CD4-positive, alpha-beta memory T cell (primary cell): ENCODE measurements around the gene ALPI. TPM values are rescaled to one million over a fixed set of nuclear protein-coding genes. Genes with fewer than 3 reads are reported as not detected.

Experiments
- CTCF ChIA-PET: fragments of 350-600 bp; sonication (Branson Sonifier 250); formaldehyde crosslinking; loops from one replicate; lab custom pipeline; 2021; ENCODE audit warnings: inconsistent platforms; ENCODE audit not compliant: partially characterized antibody; lab: Charles Lee
- POLR2A ChIA-PET: fragments of 350-600 bp; sonication (Branson Sonifier 250); formaldehyde crosslinking; loops from one replicate; lab custom pipeline; 2021; ENCODE audit not compliant: partially characterized antibody; lab: Charles Lee
- DNase-seq, 5 donors: peaks; one replicate each; pipeline versions ENCODE4 v3.0.0 to v3.0.0-alpha.2; 2020 to 2022; ENCODE audit warnings: mixed read lengths in 1 of 5
- H3K27ac ChIP-seq: one replicate; pipeline ENCODE4 v1.7.0; 2013; ENCODE audit warnings: low read depth, low read length
- H3K27me3 ChIP-seq: 2 replicates; pipeline ENCODE4 v1.7.0; 2013; ENCODE audit warnings: mild to moderate bottlenecking, low read length, moderate library complexity; ENCODE audit not compliant: insufficient read depth
- H3K36me3 ChIP-seq: 2 replicates; pipeline ENCODE4 v1.7.0; 2013; ENCODE audit warnings: mild to moderate bottlenecking, low read length, moderate library complexity; ENCODE audit not compliant: insufficient read depth
- H3K4me1 ChIP-seq: 2 replicates; pipeline ENCODE4 v1.7.0; 2013; ENCODE audit warnings: mild to moderate bottlenecking, low read length, moderate library complexity; ENCODE audit not compliant: insufficient read depth
- H3K4me3 ChIP-seq, 2 donors: one replicate each; pipeline ENCODE4 v1.7.0; 2013; ENCODE audit warnings: low read length in 2 of 2, mild to moderate bottlenecking in 1 of 2
- H3K9me3 ChIP-seq, 2 donors: one replicate each; pipeline ENCODE4 v1.7.0; 2013; ENCODE audit warnings: low read length in 2 of 2, control low read depth in 1 of 2; ENCODE audit not compliant: control insufficient read depth in 1 of 2
- H3K27ac Mint-ChIP-seq, 7 donors: one replicate each; pipeline ENCODE4 v1.8.0; 2020 to 2021; ENCODE audit warnings: mixed read lengths in 7 of 7, mild to moderate bottlenecking in 6 of 7, inconsistent platforms in 3 of 7, moderate library complexity in 3 of 7
- H3K27me3 Mint-ChIP-seq, 2 donors: one replicate each; pipeline ENCODE4 v1.8.0; 2020 to 2021; ENCODE audit warnings: mixed read lengths in 2 of 2
- H3K36me3 Mint-ChIP-seq, 2 donors: one replicate each; pipeline ENCODE4 v1.8.0; 2020 to 2021; ENCODE audit warnings: mixed read lengths in 2 of 2, inconsistent platforms in 1 of 2, mild to moderate bottlenecking in 1 of 2
- H3K4me1 Mint-ChIP-seq, 4 donors: one replicate each; pipeline ENCODE4 v1.8.0; 2020 to 2021; ENCODE audit warnings: mixed read lengths in 4 of 4, mild to moderate bottlenecking in 1 of 4
- H3K4me3 Mint-ChIP-seq, 8 donors: one replicate each; pipeline ENCODE4 v1.8.0; 2020 to 2021; ENCODE audit warnings: mixed read lengths in 8 of 8, mild to moderate bottlenecking in 7 of 8, moderate library complexity in 6 of 8, inconsistent platforms in 3 of 8
- H3K9me3 Mint-ChIP-seq, 8 donors: one replicate each; pipeline ENCODE4 v1.8.0; 2020 to 2021; ENCODE audit warnings: mixed read lengths in 8 of 8, mild to moderate bottlenecking in 5 of 8, inconsistent platforms in 3 of 8, moderate library complexity in 1 of 8
- intact Hi-C: fragments of 100-400 bp; cut with micrococcal nuclease; formaldehyde crosslinking; loops from one replicate; pipeline ENCODE4 v1.15.1; 2023
- polyA plus RNA-seq, 2 donors: library from polyadenylated mRNA; unstranded; fragments of 300-500 nt; fragmentation: Illumina TruSeq; gene quantifications; one replicate each; pipeline ENCODE4 v1.2.3, GENCODE V29; 2021
- total RNA-seq, 2 experiments: library from RNA; stranded (reverse); gene quantifications; one replicate each; pipeline ENCODE4 v1.2.3, GENCODE V29; 2021

The ALPI gene
- total and polyA plus RNA-seq, 4 experiments from 2014 or later, result not detected

DNA sequence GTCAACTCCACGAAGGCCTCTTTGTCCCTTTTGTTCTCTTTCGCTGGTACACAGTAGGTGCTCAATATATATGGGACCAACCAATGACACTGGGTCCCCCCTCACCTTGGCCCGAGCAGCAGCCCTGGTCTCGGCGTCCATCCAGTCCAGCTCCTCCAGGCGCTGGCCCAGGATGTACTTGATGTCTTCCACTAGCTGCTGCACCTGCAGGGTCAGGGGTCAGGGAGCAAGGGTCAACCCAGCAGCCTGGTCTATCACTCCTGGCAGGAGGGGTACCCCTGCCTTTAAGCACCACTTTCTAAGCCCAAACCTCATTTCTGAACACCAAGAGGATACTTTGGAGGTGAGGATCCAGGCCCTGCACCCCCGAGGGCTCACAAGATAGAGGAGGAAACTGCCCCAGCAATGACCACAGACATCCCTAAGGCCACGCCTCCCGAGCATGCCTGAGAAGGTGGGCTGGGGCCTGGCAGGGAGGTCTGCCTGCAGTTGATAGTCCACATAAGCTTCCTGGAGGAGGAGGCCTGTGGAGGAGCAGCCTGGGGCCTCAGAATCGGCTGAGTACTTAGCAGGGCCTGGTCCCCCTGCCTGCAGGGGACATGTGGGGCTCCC is 27.5 kb downstream of the ALPI start:
- H3K27me3 Mint-ChIP-seq, result peaks cover 11 to 22% of the 10 kb centered on the region in 2 donors
- H3K27ac ChIP-seq, result no peak overlapping the region
- H3K36me3 ChIP-seq, result no peaks in the 10 kb centered on the region
- H3K27me3 ChIP-seq, result no peaks in the 10 kb centered on the region
- H3K4me3 Mint-ChIP-seq, result no peak overlapping the region
- no peaks in the 10 kb centered on the region for H3K9me3 Mint-ChIP-seq
- H3K4me1 ChIP-seq, result no peaks in the 10 kb centered on the region
- H3K36me3 Mint-ChIP-seq, result no peaks in the 10 kb centered on the region
- POLR2A ChIA-PET, result no interaction called here
- H3K4me3 ChIP-seq, result no peak overlapping the region
- intact Hi-C loops, result no loop called here
- no peak for DNase-seq
- no peak overlapping the region for H3K27ac Mint-ChIP-seq
- CTCF ChIA-PET, result no interaction called here
- H3K9me3 ChIP-seq, result no peaks in the 10 kb centered on the region
- H3K4me1 Mint-ChIP-seq, result peaks cover 0 to 20% (median 4%) of the 10 kb centered on the region in 4 donors

GRCh38 chr2:232483923-232484627 is 28.1 kb downstream of the ALPI start:
- H3K27me3 Mint-ChIP-seq, result peaks cover 16 to 27% of the 10 kb centered on the region in 2 donors
- DNase-seq, result no peak
- H3K27ac Mint-ChIP-seq, result no peak overlapping the region
- H3K4me1 Mint-ChIP-seq, result peaks cover 2 to 25% (median 6%) of the 10 kb centered on the region in 4 donors
- no peak overlapping the region for H3K4me3 Mint-ChIP-seq
- Histone ChIP-seq H3K4me1 (no peaks in the 10 kb centered on the region), H3K27me3 (no peaks in the 10 kb centered on the region), H3K27ac (no peak overlapping the region), H3K36me3 (no peaks in the 10 kb centered on the region), H3K9me3 (no peaks in the 10 kb centered on the region), H3K4me3 (no peak overlapping the region)
- no peaks in the 10 kb centered on the region for H3K9me3 Mint-ChIP-seq
- ChIA-PET CTCF (no interaction called here), POLR2A (no interaction called here)
- no peaks in the 10 kb centered on the region for H3K36me3 Mint-ChIP-seq
- intact Hi-C loops, result no loop called here

GRCh38 chr2:232484628-232485347 is 28.8 kb downstream of the ALPI start:
- H3K4me1 ChIP-seq, result no peaks in the 10 kb centered on the region
- H3K27ac Mint-ChIP-seq, result no peak overlapping the region
- intact Hi-C loops, result no loop called here
- no peak overlapping the region for H3K4me3 ChIP-seq
- DNase-seq, result no peak
- no peak overlapping the region for H3K27ac ChIP-seq
- no peaks in the 10 kb centered on the region for H3K9me3 Mint-ChIP-seq
- H3K36me3 Mint-ChIP-seq, result no peaks in the 10 kb centered on the region
- H3K27me3 Mint-ChIP-seq, result peaks cover 21 to 33% of the 10 kb centered on the region in 2 donors
- peak overlapping the region in 3 of 8 donors; percentile 24 to 61 (median 60) for H3K4me3 Mint-ChIP-seq
- H3K9me3 ChIP-seq, result no peaks in the 10 kb centered on the region
- ChIA-PET POLR2A (no interaction called here), CTCF (no interaction called here)
- H3K36me3 ChIP-seq, result no peaks in the 10 kb centered on the region
- H3K27me3 ChIP-seq, result no peaks in the 10 kb centered on the region
- H3K4me1 Mint-ChIP-seq, result peaks cover 2 to 25% (median 8%) of the 10 kb centered on the region in 4 donors

DNA sequence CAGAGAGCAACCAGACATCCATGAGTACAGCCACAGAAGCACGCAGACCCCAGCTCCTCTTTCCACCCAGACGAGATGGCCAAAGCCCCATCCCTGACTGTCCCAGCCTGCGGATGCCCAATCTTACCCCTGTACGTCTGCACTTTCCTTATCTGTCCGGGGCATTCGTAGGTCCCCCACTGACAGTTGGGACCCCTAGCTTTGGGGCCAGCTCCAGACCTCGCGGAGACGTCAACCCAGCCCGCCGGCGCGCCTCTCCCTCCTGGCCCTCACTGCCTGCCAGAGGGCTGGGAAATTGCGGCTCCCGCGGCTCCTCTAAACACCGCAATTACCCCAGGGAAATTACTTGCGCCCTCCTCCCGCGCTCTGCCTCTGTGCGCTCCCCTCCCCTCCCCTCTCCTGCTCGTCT is 29.4 kb downstream of the ALPI start:
- no peak overlapping the region for H3K27ac ChIP-seq
- H3K27me3 Mint-ChIP-seq, result peaks cover 22 to 37% of the 10 kb centered on the region in 2 donors
- DNase-seq, result no peak
- H3K36me3 ChIP-seq, result no peaks in the 10 kb centered on the region
- peak overlapping the region in 3 of 8 donors; percentile 24 to 61 (median 60) for H3K4me3 Mint-ChIP-seq
- H3K36me3 Mint-ChIP-seq, result no peaks in the 10 kb centered on the region
- H3K27me3 ChIP-seq, result no peaks in the 10 kb centered on the region
- no peaks in the 10 kb centered on the region for H3K9me3 Mint-ChIP-seq
- peaks cover 2 to 25% (median 9%) of the 10 kb centered on the region in 4 donors for H3K4me1 Mint-ChIP-seq
- H3K9me3 ChIP-seq, result no peaks in the 10 kb centered on the region
- intact Hi-C loops, result no loop called here
- no peak overlapping the region for H3K27ac Mint-ChIP-seq
- ChIA-PET CTCF (no interaction called here), POLR2A (no interaction called here)
- H3K4me1 ChIP-seq, result no peaks in the 10 kb centered on the region
- H3K4me3 ChIP-seq, result no peak overlapping the region

GRCh38 chr2:232485757-232486557 is 30.0 kb downstream of the ALPI start:
- Mint-ChIP-seq H3K4me3 (no peak overlapping the region), H3K9me3 (no peaks in the 10 kb centered on the region), H3K27ac (no peak overlapping the region), H3K36me3 (no peaks in the 10 kb centered on the region), H3K4me1 (peaks cover 2 to 25% (median 9%) of the 10 kb centered on the region in 4 donors), H3K27me3 (peaks cover 22 to 36% of the 10 kb centered on the region in 2 donors)
- Histone ChIP-seq H3K27me3 (no peaks in the 10 kb centered on the region), H3K4me3 (no peak overlapping the region), H3K36me3 (no peaks in the 10 kb centered on the region), H3K4me1 (no peaks in the 10 kb centered on the region), H3K27ac (no peak overlapping the region), H3K9me3 (no peaks in the 10 kb centered on the region)
- CTCF ChIA-PET, result no interaction called here
- POLR2A ChIA-PET, result no interaction called here
- intact Hi-C loops, result no loop called here
- DNase-seq, result no peak

DNA sequence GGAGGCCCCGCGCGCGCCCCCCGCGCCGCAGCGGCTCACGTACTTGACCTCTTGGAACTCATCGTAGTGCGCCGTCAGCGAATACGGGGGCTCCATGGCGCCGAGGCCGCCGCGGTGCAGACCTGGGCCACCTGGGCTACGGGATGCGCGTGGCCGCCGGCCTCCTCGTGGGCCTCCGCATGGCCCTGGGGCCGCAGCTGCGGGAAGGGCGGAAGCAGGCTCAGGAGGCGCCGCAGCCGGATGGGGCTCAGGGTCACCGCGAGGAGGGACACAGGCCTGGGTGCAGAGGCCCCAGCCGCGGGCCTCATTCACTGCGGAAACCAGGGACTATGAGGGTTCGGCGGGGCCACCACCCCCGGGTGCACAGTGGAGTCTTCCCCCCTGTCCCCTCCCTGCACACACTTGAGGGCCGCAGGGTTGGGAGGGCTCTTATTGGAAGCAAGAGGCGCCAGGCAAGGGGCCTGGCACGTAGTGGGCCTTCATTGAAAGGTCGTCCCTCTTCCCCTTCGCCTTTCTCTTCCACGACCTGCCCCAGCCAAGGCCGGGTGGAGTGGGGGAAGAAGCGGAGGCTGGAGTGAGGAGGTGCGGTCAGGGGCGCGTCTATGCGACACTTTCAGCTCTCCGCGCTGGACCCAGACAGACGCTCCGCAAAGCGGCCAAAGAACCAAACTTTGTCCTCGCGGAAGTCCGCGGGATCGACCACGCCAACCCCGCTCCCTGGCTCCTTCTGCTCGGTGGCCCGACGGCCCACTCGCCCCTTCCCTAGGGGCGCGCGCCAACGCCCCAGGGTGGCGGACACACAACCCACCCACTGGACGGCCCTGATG is 30.8 kb downstream of the ALPI start:
- Histone ChIP-seq H3K4me3 (no peak overlapping the region), H3K27me3 (no peaks in the 10 kb centered on the region), H3K9me3 (no peaks in the 10 kb centered on the region), H3K27ac (no peak overlapping the region), H3K4me1 (no peaks in the 10 kb centered on the region), H3K36me3 (no peaks in the 10 kb centered on the region)
- no peak for DNase-seq
- H3K4me1 Mint-ChIP-seq, result peaks cover 2 to 25% (median 9%) of the 10 kb centered on the region in 4 donors
- H3K27me3 Mint-ChIP-seq, result peaks cover 22 to 40% of the 10 kb centered on the region in 2 donors
- POLR2A ChIA-PET, result no interaction called here
- CTCF ChIA-PET, result no interaction called here
- peak overlapping the region in 3 of 8 donors; percentile 9 to 49 (median 13) for H3K4me3 Mint-ChIP-seq
- no peak overlapping the region for H3K27ac Mint-ChIP-seq
- H3K9me3 Mint-ChIP-seq, result no peaks in the 10 kb centered on the region
- H3K36me3 Mint-ChIP-seq, result no peaks in the 10 kb centered on the region
- intact Hi-C loops, result no loop called here
